ACC112 (cell line): ENCODE results near the gene SAMD8.
"Not testable (repeated sequence)": the region's sequence is repeated elsewhere in the genome, so short reads cannot be mapped to it uniquely, and the experiment has no call there.

ENCODE experiments used
- H2AFZ ChIP-seq: fragments of 200-600 bp; sonication (generic); one replicate; pipeline ENCODE4 v1.6.0; 2017; ENCODE audit warnings: antibody characterized with exemption, low read length; ENCODE audit not compliant: unreplicated experiment
- H3K27ac ChIP-seq: fragments of 200-600 bp; sonication (generic); 2 replicates; pipeline ENCODE4 v1.5.1; 2014; ENCODE audit warnings: low read depth, mild to moderate bottlenecking, antibody characterized with exemption, low read length, moderate library complexity
- H3K27me3 ChIP-seq: fragments of 200-600 bp; sonication (generic); 2 replicates; pipeline ENCODE4 v1.6.1; 2014; ENCODE audit warnings: mild to moderate bottlenecking, antibody characterized with exemption, low read length, moderate library complexity, mixed read lengths; ENCODE audit not compliant: insufficient read depth
- H3K36me3 ChIP-seq: fragments of 200-600 bp; sonication (generic); 2 replicates; pipeline ENCODE4 v1.6.1; 2016; ENCODE audit warnings: mild to moderate bottlenecking, antibody characterized with exemption, low read length, moderate library complexity, mixed read lengths; ENCODE audit not compliant: insufficient read depth
- H3K4me1 ChIP-seq: fragments of 200-600 bp; sonication (generic); one replicate; pipeline ENCODE4 v1.6.1; 2016; ENCODE audit warnings: low read length, mixed read lengths; ENCODE audit not compliant: insufficient read depth, unreplicated experiment, control insufficient read depth
- H3K4me3 ChIP-seq: fragments of 200-600 bp; sonication (generic); 2 replicates; pipeline ENCODE4 v1.5.1; 2014; ENCODE audit warnings: mild to moderate bottlenecking, low read depth, low read length
- H3K79me2 ChIP-seq: fragments of 200-600 bp; sonication (generic); one replicate; pipeline ENCODE4 v1.6.0; 2016; ENCODE audit warnings: low read length; ENCODE audit not compliant: control insufficient read depth, unreplicated experiment, insufficient read depth

SAMD8 gene

DNA sequence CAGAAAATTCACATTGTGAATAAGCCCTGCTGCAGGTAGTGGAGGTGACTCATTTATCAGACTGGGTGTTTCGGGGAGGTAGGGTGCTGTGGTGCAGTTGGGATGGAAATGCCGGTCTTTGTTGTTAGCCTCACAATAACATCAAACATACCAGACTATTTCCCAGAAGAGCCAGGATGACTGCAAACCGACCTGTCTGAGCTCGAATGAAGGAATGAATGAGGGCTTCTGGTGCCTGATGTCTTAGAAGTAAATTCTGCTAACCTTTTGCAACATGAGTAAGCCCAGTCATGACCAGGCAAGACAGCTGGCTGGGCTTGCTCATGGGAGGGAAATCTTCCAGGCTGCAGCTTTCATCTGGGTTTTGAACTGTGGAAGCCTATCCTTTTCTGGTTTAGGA, 96.7 kb downstream of the SAMD8 start:
- H2AFZ ChIP-seq: no peak overlapping the region
- no peak overlapping the region for H3K27ac ChIP-seq

DNA sequence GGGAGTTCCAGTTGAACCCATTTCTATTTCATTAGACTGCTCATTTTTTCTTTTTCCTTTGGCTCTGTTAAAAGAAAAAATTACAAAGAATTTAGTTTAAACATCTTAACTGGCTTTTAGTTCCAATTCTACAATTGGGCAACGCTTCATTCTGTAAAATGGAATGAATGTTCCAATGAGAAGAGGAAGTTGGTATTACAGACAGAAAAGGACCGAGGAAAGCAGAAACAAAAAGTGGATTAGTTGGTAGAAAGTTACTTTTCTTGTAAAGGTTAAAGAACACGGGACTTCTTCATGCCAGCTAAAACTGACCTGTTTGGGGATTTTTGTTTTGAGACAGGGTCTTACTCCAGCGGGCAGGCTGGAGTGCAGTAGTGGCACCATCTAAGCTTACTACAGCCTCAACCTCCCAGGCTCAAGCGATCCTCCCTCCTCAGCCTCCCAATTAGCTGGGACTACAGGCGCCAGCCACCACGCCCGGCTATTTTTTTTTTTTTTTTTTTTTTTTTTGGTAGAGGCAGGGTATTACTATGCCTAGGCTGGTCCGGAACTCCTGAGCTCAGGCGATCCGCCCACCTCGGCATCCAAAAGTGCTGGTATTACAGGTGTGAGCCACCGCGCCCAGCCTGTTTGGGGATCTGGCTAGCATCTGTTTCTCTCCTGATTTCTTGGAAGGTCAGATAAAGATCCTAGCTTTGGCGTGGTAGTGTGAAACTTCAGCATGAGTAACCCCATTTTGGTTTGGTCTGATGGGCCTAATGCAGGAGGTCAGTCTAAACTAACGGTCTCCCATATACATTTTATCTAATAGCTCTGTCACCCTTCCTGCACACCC, 97.8 kb downstream of the SAMD8 start:
- Histone ChIP-seq H3K27ac (peak overlapping the region; percentile 88), H2AFZ (peak overlapping the region; percentile 98), H3K4me3 (peak overlapping the region; percentile 79), H3K79me2 (peaks cover 34% of the 10 kb centered on the region), H3K4me1 (peaks cover 24% of the 10 kb centered on the region), H3K36me3 (peaks cover 16% of the 10 kb centered on the region), H3K27me3 (no peaks in the 10 kb centered on the region)

More for the DNA sequence above, 96.7 kb downstream of the SAMD8 start:
- Histone ChIP-seq H3K36me3 (peaks cover 9% of the 10 kb centered on the region), H3K4me3 (no peak overlapping the region), H3K27me3 (no peaks in the 10 kb centered on the region), H3K79me2 (peaks cover 25% of the 10 kb centered on the region), H3K4me1 (peaks cover 17% of the 10 kb centered on the region)

- H3K4me1 ChIP-seq: peaks cover 24% of the 10 kb centered on the region
- peaks cover 19% of the 10 kb centered on the region for H3K36me3 ChIP-seq
- peak overlapping the region; percentile 79 for H3K4me3 ChIP-seq
- H3K27ac ChIP-seq: peak overlapping the region; percentile 88
- peaks cover 40% of the 10 kb centered on the region for H3K79me2 ChIP-seq
- no peaks in the 10 kb centered on the region for H3K27me3 ChIP-seq
- H2AFZ ChIP-seq: peak overlapping the region; percentile 98
These were observed 98.4 kb downstream of the SAMD8 start for GRCh38 chr10:75209921-75210281.

DNA sequence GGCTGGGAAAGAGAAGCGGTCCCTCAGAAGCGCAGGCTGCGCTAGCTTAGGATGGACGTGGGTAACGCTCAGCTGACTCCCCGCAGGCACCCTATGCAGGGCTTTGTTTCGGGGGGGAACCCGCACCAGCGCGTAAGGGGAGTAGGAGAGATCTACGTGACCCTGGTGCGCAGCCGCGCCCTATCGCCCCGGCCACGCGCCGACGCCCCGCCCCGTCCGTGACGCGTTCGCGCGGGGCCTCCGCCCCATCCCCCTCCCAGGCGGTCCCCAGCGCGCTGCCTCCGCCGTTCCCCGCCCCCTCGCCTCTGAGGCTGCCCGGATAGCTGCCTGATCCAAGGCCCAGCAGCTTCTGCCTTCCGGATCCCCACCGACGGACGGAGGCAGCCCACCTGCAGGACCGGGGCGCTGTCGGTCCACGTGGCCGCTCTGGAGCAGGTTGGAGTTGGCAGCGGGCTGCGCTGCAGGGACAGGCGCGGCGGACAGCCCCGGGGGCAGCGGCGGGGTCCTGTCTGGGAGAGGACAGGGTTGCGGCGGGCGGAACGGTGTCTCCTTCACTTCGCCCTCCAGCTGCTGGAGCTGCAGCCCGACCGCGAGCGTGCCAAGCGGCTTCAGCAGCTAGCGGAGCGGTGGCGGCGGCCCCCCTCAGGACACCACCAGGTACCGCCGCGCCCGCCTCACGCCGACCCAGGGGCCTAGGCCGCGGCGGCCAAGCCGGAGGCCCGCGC, 99.0 kb downstream of the SAMD8 start, which contains the start of gene VDAC2:
TSS of gene VDAC2 (plus strand) at position 515 of the 725 bp plus-strand sequence. CDS start 363 bp downstream, outside the sequence.
- Histone ChIP-seq H3K27ac (peak within 1 kb of the TSS; percentile 88), H3K27me3 (no peaks in the 10 kb centered on the region), H3K79me2 (peaks cover 42% of the 10 kb centered on the region), H2AFZ (peak within 1 kb of the TSS; percentile 98), H3K4me1 (peaks cover 24% of the 10 kb centered on the region), H3K36me3 (peaks cover 19% of the 10 kb centered on the region), H3K4me3 (peak within 1 kb of the TSS; percentile 79)

DNA sequence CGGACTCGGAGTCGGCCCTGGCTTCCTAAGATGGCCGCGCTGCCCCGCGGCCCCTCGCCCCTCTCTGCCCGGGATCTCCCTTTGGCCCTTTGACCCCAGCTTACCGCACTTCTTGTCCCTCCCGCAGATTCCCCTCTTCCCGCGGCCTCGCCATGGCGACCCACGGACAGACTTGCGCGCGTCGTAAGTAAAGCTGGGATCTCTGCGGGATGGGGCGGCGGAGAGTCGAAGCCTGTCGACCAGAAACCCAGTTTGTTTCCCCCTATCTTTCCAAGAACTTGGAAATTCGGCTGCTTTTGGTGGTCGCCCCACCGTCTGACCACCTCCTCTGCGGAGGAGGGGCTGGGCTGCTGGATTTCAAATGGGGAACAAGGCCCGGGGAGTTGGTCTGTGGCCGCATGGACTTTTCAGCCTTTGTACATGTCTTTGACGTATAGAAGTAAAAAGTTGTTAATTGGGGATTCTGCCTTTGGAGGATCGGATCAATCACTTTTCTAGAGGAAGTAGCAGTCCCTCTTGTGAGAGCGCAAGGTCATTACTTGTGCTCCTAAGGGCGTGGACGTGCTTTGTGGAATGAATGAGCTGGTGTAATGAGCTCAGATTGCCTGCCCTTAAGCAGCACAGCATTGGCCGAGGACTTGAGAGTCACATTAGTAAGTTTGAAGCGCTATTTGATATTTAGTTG, 99.7 kb downstream of the SAMD8 start:
- Histone ChIP-seq H3K79me2 (peaks cover 50% of the 10 kb centered on the region), H3K27ac (peak overlapping the region; percentile 88), H2AFZ (peak overlapping the region; percentile 16)

DNA sequence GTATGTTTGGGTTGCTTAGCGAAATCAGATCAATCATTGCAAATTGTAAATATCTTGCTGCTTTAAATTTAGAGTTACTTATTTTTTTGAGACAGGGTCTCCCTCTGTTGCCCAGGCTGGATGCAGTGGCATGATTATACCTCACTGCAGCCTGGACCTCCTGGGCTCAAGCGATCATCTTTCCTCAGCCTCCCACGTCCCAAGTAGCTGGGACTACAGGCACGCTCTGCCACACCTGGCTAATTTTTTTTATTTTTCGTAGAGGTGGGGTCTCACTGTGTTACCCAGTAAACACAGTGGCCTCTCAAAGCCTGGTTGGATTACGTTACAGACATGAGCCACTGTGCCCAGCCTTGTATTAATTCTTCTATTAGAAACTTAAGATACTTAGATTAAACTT, 100.9 kb downstream of the SAMD8 start:
- Histone ChIP-seq H3K36me3 (peaks cover 35% of the 10 kb centered on the region), H2AFZ (no peak overlapping the region), H3K4me3 (peak overlapping the region; percentile 79), H3K79me2 (peaks cover 61% of the 10 kb centered on the region), H3K27ac (no peak overlapping the region), H3K27me3 (no peaks in the 10 kb centered on the region), H3K4me1 (peaks cover 38% of the 10 kb centered on the region)

More for the DNA sequence above, 99.7 kb downstream of the SAMD8 start:
- H3K4me1 ChIP-seq: peaks cover 31% of the 10 kb centered on the region
- no peaks in the 10 kb centered on the region for H3K27me3 ChIP-seq
- peaks cover 23% of the 10 kb centered on the region for H3K36me3 ChIP-seq
- H3K4me3 ChIP-seq: peak overlapping the region; percentile 79

- Histone ChIP-seq H3K79me2 (peaks cover 72% of the 10 kb centered on the region), H3K36me3 (peaks cover 50% of the 10 kb centered on the region)
These were observed 108.8 kb downstream of the SAMD8 start for GRCh38 chr10:75220274-75220673.

DNA sequence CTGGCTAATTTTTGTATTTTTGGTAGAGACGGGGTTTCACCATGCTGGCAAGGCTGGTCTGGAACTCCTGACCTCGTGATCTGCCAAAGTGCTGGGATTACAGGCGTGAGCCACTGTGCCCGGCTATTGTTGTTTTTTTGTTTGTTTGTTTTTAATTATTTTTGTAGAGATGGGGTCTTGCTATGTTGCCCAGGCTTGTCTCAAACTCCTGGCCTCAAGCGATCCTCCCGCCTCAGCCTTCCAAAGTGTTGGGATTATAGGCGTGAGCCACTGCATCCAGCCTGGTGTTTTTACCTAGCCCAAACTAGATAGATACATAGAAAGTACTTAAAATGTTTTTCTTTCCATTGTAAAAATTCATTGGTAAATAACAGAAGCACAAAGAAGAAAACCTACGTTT, 110.0 kb downstream of the SAMD8 start:
- peaks cover 41% of the 10 kb centered on the region for H3K4me1 ChIP-seq
- H3K27ac ChIP-seq, H2AFZ ChIP-seq, H3K4me3 ChIP-seq, H3K27me3 ChIP-seq: not testable (repeated sequence)
- peaks cover 67% of the 10 kb centered on the region for H3K79me2 ChIP-seq
- peaks cover 42% of the 10 kb centered on the region for H3K36me3 ChIP-seq

More at GRCh38 chr10:75220274-75220673, 108.8 kb downstream of the SAMD8 start:
- H3K27me3 ChIP-seq: no peaks in the 10 kb centered on the region
- H2AFZ ChIP-seq: no peak overlapping the region
- no peak overlapping the region for H3K27ac ChIP-seq
- peaks cover 42% of the 10 kb centered on the region for H3K4me1 ChIP-seq
- no peak overlapping the region for H3K4me3 ChIP-seq

DNA sequence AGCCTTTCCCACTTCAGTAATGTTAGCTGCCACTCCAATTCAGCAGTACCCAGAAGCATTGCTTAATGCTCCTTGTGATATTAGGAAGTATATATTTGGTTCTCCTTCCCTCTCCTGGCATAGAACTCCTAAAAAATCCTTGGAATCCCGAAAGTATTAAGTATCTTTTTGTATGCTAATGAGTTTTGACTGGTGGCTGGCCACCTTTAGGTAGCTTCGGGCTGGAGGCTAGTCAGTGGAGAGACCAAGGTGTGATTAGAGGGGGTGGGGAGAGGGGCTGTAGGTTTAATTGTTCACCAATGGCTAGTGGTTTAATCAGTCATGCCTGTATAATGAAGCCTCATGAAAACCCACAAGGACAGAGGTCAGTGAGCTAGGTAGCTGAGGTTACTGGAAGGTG, 112.1 kb downstream of the SAMD8 start:
- Histone ChIP-seq H3K36me3 (peaks cover 24% of the 10 kb centered on the region), H2AFZ (no peak overlapping the region), H3K79me2 (peaks cover 65% of the 10 kb centered on the region), H3K27me3 (no peaks in the 10 kb centered on the region), H3K4me3 (no peak overlapping the region), H3K27ac (peak overlapping the region; percentile 77), H3K4me1 (peaks cover 51% of the 10 kb centered on the region)

DNA sequence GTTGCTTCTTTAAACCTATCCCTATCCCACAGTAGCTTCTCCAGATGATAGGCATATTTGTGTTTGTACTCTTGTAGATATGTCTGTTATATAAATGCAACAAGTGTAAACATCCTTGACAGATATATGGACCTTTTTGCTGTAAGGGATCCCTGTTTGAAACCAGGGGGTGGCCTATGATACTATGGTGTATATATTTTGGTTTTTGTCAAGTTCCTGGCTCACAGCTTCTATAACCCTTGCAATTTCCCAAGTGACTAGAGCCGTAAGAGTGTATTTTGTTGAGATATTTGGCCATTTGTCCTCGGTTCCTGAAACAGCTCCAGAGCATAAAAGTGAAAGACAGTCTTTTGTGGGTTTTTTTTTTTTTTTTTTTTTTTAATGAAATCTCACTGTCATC, 114.6 kb downstream of the SAMD8 start:
- Histone ChIP-seq H2AFZ (no peak overlapping the region), H3K27ac (peak overlapping the region; percentile 77), H3K4me1 (peaks cover 71% of the 10 kb centered on the region), H3K36me3 (peaks cover 14% of the 10 kb centered on the region), H3K79me2 (peaks cover 62% of the 10 kb centered on the region), H3K27me3 (no peaks in the 10 kb centered on the region), H3K4me3 (peak overlapping the region; percentile 51)
